Astrocyte (in vitro differentiated cells and primary cell): ENCODE results near the gene LSM14A. TPM values are rescaled to one million over a fixed set of nuclear protein-coding genes. Genes with fewer than 3 reads are reported as not detected.

ENCODE experiments used
- DNase-seq: peaks from one replicate; pipeline ENCODE4 v3.0.0-alpha.2; 2010; ENCODE audit warnings: low read depth
- FAIRE-seq: peaks from 2 replicates; lab custom pipeline; 2011; peaks lifted over from hg19 to GRCh38; lab: Jason Lieb, UNC
- H2AFZ ChIP-seq: 2 replicates; pipeline ENCODE4 v1.6.0; 2012; ENCODE audit warnings: low read depth, low read length, inconsistent platforms
- H3K27ac ChIP-seq: 2 replicates; pipeline ENCODE4 v1.5.1; 2011; ENCODE audit warnings: low read depth, low read length, inconsistent platforms
- H3K27me3 ChIP-seq: 2 replicates; pipeline ENCODE4 v1.6.0; 2011; ENCODE audit warnings: low read length, inconsistent platforms; ENCODE audit not compliant: insufficient read depth
- H3K36me3 ChIP-seq: 2 replicates; pipeline ENCODE4 v1.5.1; 2011; ENCODE audit warnings: low read length, inconsistent platforms; ENCODE audit not compliant: insufficient read depth
- H3K4me1 ChIP-seq: 2 replicates; pipeline ENCODE4 v1.5.1; 2011; ENCODE audit warnings: low read length, inconsistent platforms; ENCODE audit not compliant: insufficient read depth
- H3K4me2 ChIP-seq: 2 replicates; pipeline ENCODE4 v1.6.0; 2012; ENCODE audit warnings: low read length, inconsistent platforms
- H3K4me3 ChIP-seq: 2 replicates; pipeline ENCODE4 v1.5.1; 2011; ENCODE audit warnings: low read depth, mild to moderate bottlenecking, low read length, inconsistent platforms; ENCODE audit not compliant: insufficient read depth
- H3K79me2 ChIP-seq: 2 replicates; pipeline ENCODE4 v1.6.0; 2012; ENCODE audit warnings: mild to moderate bottlenecking, low read length, inconsistent platforms; ENCODE audit not compliant: insufficient read depth
- H3K9ac ChIP-seq: 2 replicates; pipeline ENCODE4 v1.6.0; 2012; ENCODE audit warnings: mild to moderate bottlenecking, low read length, inconsistent platforms
- H3K9me3 ChIP-seq: 2 replicates; pipeline ENCODE4 v1.5.1; 2012; ENCODE audit warnings: low read depth, mild to moderate bottlenecking, low read length, inconsistent platforms; ENCODE audit not compliant: insufficient read depth
- H4K20me1 ChIP-seq: 2 replicates; pipeline ENCODE4 v1.6.0; 2012; ENCODE audit warnings: low read length, inconsistent platforms; ENCODE audit not compliant: insufficient read depth
- H3K27ac Mint-ChIP-seq: one replicate; pipeline ENCODE4 v1.8.0; 2021; ENCODE audit warnings: mild to moderate bottlenecking, mixed read lengths; ENCODE audit not compliant: unreplicated experiment
- H3K27me3 Mint-ChIP-seq: one replicate; pipeline ENCODE4 v1.8.0; 2021; ENCODE audit warnings: low read depth, mixed read lengths; ENCODE audit not compliant: unreplicated experiment
- H3K36me3 Mint-ChIP-seq: one replicate; pipeline ENCODE4 v1.8.0; 2021; ENCODE audit warnings: low read depth, mixed read lengths; ENCODE audit not compliant: unreplicated experiment
- H3K4me1 Mint-ChIP-seq: one replicate; pipeline ENCODE4 v1.8.0; 2021; ENCODE audit warnings: low read depth, mixed read lengths; ENCODE audit not compliant: unreplicated experiment
- H3K4me3 Mint-ChIP-seq: one replicate; pipeline ENCODE4 v1.8.0; 2021; ENCODE audit warnings: mild to moderate bottlenecking, moderate library complexity, mixed read lengths; ENCODE audit not compliant: unreplicated experiment
- H3K9me3 Mint-ChIP-seq: one replicate; pipeline ENCODE4 v1.8.0; 2021; ENCODE audit warnings: mild to moderate bottlenecking, mixed read lengths; ENCODE audit not compliant: unreplicated experiment
- CTCF ChIP-seq: IDR thresholded peaks from 2 replicates; pipeline ENCODE4 v1.5.1; 2011; ENCODE audit warnings: low read depth, mild to moderate bottlenecking, inconsistent platforms, low read length, moderate library complexity; ENCODE audit not compliant: insufficient read depth
- EZH2 ChIP-seq: IDR thresholded peaks from 2 replicates; pipeline ENCODE4 v1.6.1; 2012; ENCODE audit warnings: mild to moderate bottlenecking, low read length, inconsistent platforms; ENCODE audit not compliant: insufficient read depth
- total RNA-seq: library from RNA; stranded (reverse); gene quantifications from 2 replicates; pipeline ENCODE4 v1.2.1, GENCODE V29; 2021

The LSM14A gene
- total RNA-seq, 1 donor from 2014 or later, result 88.4 TPM

DNA sequence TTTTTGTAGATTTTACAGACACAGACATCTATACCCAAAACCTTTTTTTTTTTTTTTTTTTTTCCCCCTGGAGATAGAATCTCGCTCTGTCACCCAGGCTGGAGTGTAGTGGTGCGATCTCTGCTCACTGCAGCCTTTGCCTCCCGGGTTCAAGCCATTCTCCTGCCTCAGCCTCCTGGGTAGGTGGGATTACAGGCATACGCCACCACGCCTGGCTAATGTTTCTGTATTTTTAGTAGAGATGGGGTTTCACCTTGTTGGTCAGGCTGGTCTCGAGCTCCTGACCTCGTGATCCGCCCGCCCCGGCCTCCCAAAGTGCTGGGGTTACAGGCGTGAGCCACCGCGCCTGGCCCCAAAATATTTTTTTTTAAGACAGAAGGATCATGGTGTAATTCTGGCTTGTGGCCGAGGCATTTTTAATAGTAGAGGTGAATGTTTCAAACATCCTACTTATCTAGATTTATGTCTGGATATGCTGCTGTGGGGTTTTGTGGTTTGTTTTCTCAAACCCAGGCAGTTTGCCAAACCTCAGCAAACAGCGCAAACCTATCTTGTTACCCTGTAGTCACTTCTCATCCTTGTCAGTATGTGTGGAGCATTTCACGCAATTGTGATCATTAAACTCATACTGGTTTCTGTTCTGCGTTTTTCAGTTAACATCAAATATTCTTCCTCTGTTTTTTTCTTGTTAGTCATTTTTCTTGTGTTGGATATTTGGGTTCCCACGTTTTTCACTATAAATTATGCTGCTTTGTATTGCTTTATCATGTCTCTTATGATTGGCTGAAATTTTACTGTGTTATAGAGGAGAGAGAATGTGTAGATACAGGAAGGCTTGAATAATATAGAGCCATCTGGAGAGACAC lies 45.9 kb downstream of the LSM14A start:
- Histone ChIP-seq H3K4me3 (no peak overlapping the region), H3K9ac (peak overlapping the region; percentile 54), H4K20me1 (peaks cover 78% of the 10 kb centered on the region), H3K79me2 (peaks cover 20% of the 10 kb centered on the region), H3K27me3 (no peaks in the 10 kb centered on the region), H3K27ac (peak overlapping the region; percentile 70), H3K4me2 (peak overlapping the region; percentile 64), H3K9me3 (no peaks in the 10 kb centered on the region), H2AFZ (no peak overlapping the region), H3K4me1 (peaks cover 13% of the 10 kb centered on the region), H3K36me3 (peaks cover 42% of the 10 kb centered on the region)
- peak; percentile 99 for DNase-seq
- H3K4me3 Mint-ChIP-seq, result no peak overlapping the region
- H3K4me1 Mint-ChIP-seq, result peaks cover 16% of the 10 kb centered on the region
- no peaks in the 10 kb centered on the region for H3K27me3 Mint-ChIP-seq
- TF ChIP-seq EZH2 (no peak), CTCF (no peak)
- peaks cover 16% of the 10 kb centered on the region for H3K36me3 Mint-ChIP-seq
- peak; percentile 87 for FAIRE-seq
- peak overlapping the region; percentile 73 for H3K27ac Mint-ChIP-seq
- H3K9me3 Mint-ChIP-seq, result no peaks in the 10 kb centered on the region

- no peak for DNase-seq
- H3K36me3 Mint-ChIP-seq, result peaks cover 19% of the 10 kb centered on the region
- Histone ChIP-seq H3K27me3 (no peaks in the 10 kb centered on the region), H2AFZ (no peak overlapping the region), H3K4me1 (peaks cover 13% of the 10 kb centered on the region), H3K9ac (peak overlapping the region; percentile 54), H3K27ac (peak overlapping the region; percentile 70), H3K4me3 (no peak overlapping the region), H3K79me2 (peaks cover 26% of the 10 kb centered on the region), H3K9me3 (no peaks in the 10 kb centered on the region), H3K4me2 (peak overlapping the region; percentile 64), H4K20me1 (peaks cover 78% of the 10 kb centered on the region), H3K36me3 (peaks cover 45% of the 10 kb centered on the region)
- no peak for TF ChIP-seq CTCF
- no peak for TF ChIP-seq EZH2
- H3K27ac Mint-ChIP-seq, result peak overlapping the region; percentile 67
- peaks cover 16% of the 10 kb centered on the region for H3K4me1 Mint-ChIP-seq
- no peak for FAIRE-seq
- H3K4me3 Mint-ChIP-seq, result no peak overlapping the region
- no peaks in the 10 kb centered on the region for H3K27me3 Mint-ChIP-seq
- no peaks in the 10 kb centered on the region for H3K9me3 Mint-ChIP-seq
Observed at GRCh38 chr19:34218818-34219164, 46.5 kb downstream of the LSM14A start.

GRCh38 chr19:34220472-34221063 lies 48.3 kb downstream of the LSM14A start:
- peaks cover 24% of the 10 kb centered on the region for H3K4me1 Mint-ChIP-seq
- Histone ChIP-seq H3K36me3 (peaks cover 45% of the 10 kb centered on the region), H3K9me3 (no peaks in the 10 kb centered on the region), H2AFZ (no peak overlapping the region), H3K4me2 (no peak overlapping the region), H3K27me3 (no peaks in the 10 kb centered on the region), H3K4me3 (no peak overlapping the region), H3K4me1 (peaks cover 25% of the 10 kb centered on the region), H3K27ac (no peak overlapping the region), H4K20me1 (peaks cover 87% of the 10 kb centered on the region), H3K9ac (no peak overlapping the region), H3K79me2 (peaks cover 26% of the 10 kb centered on the region)
- no peak overlapping the region for H3K27ac Mint-ChIP-seq
- H3K9me3 Mint-ChIP-seq, result no peaks in the 10 kb centered on the region
- H3K4me3 Mint-ChIP-seq, result no peak overlapping the region
- TF ChIP-seq EZH2 (no peak), CTCF (peak; percentile 82)
- DNase-seq, result peak; percentile 36
- H3K27me3 Mint-ChIP-seq, result no peaks in the 10 kb centered on the region
- peak; percentile 45 for FAIRE-seq
- H3K36me3 Mint-ChIP-seq, result peaks cover 17% of the 10 kb centered on the region
